Type B pancreatic cell (in vitro differentiated cells): Measurements from ENCODE around the gene PALB2. TPM values are rescaled to one million over a fixed set of nuclear protein-coding genes. Genes with fewer than 3 reads are reported as not detected.

Source experiments
- DNase-seq: peaks from one replicate; pipeline ENCODE4 v3.0.0; 2021; ENCODE audit warnings: mixed read lengths; ENCODE audit not compliant: unreplicated experiment; ENCODE audit errors: extremely low spot score
- H3K27ac Mint-ChIP-seq: 2 replicates; pipeline ENCODE4 v1.8.0; 2021; ENCODE audit warnings: mild to moderate bottlenecking, mixed read lengths
- H3K27me3 Mint-ChIP-seq: 2 replicates; pipeline ENCODE4 v1.8.0; 2021; ENCODE audit warnings: mixed read lengths
- H3K36me3 Mint-ChIP-seq: 2 replicates; pipeline ENCODE4 v1.8.0; 2021; ENCODE audit warnings: mixed read lengths
- H3K4me1 Mint-ChIP-seq: one replicate; pipeline ENCODE4 v1.8.0; 2021; ENCODE audit warnings: mixed read lengths; ENCODE audit not compliant: unreplicated experiment
- H3K4me3 Mint-ChIP-seq: 2 replicates; pipeline ENCODE4 v1.8.0; 2021; ENCODE audit warnings: mild to moderate bottlenecking, mixed read lengths
- H3K9me3 Mint-ChIP-seq: 2 replicates; pipeline ENCODE4 v1.8.0; 2021; ENCODE audit warnings: mixed read lengths
- total RNA-seq: library from RNA; stranded (reverse); gene quantifications from 2 replicates; pipeline ENCODE4 v1.2.1, GENCODE V29; 2021; ENCODE audit warnings: low replicate concordance
- TF ChIP-seq, protein P1 (sequence below): fragments of 200-600 bp; sonication (generic); conservative IDR thresholded peaks from 2 replicates; pipeline ENCODE4 v1.5.0; 2021; ENCODE audit warnings: antibody characterized with exemption, mild to moderate bottlenecking

PALB2 gene
- total RNA-seq, 1 donor from 2014 or later = 19.3 TPM

DNA sequence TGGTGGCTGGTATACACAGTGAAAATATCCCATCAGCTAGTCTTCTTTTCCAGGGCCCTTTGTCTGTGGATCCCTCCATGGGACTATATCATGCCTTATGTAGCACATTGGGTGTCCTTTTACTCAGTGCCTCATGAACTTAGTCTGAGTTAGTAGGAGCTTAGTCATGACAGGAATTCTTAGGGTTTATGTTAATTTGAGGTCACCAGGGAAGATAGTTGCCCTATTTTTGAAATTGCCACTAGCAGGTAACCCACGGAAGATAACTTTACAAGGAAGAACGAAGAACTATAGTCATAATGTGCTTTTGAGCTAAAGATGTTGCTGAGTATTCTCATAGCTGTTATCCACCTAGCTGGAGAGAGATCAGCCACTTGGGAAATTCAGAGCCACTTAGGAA, 22.8 kb upstream of the PALB2 start:
- Mint-ChIP-seq H3K36me3 (peaks cover 8% of the 10 kb centered on the region), H3K27ac (no peak overlapping the region), H3K4me3 (no peak overlapping the region), H3K27me3 (no peaks in the 10 kb centered on the region), H3K9me3 (no peaks in the 10 kb centered on the region), H3K4me1 (no peaks in the 10 kb centered on the region)
- DNase-seq = no peak
- TF ChIP-seq, protein P1, sequence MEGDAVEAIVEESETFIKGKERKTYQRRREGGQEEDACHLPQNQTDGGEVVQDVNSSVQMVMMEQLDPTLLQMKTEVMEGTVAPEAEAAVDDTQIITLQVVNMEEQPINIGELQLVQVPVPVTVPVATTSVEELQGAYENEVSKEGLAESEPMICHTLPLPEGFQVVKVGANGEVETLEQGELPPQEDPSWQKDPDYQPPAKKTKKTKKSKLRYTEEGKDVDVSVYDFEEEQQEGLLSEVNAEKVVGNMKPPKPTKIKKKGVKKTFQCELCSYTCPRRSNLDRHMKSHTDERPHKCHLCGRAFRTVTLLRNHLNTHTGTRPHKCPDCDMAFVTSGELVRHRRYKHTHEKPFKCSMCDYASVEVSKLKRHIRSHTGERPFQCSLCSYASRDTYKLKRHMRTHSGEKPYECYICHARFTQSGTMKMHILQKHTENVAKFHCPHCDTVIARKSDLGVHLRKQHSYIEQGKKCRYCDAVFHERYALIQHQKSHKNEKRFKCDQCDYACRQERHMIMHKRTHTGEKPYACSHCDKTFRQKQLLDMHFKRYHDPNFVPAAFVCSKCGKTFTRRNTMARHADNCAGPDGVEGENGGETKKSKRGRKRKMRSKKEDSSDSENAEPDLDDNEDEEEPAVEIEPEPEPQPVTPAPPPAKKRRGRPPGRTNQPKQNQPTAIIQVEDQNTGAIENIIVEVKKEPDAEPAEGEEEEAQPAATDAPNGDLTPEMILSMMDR = no peak

DNA sequence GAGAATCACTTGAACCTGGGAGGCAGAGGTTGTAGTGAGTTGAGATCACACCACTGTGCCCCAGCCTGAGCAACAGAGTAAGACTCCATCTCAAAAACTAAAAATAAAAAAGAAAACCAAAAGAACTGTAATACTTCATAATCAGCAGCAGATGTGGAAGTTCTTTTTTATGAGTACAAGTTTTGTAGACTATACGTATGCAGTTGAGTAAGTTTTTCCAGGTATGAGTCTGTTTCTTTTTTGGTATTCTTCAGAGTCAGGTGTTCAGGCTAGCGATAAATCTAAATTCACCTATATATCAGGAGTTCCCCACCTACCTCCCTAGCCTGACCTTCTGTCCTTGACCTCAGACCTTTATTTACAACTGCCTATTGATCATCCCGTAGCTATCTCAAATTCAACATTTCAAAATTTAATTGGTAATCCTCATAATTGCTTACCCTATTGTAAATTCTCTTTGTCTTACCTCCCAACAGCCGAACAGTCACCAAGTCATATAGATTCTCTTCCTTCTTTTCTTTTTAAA, 10.9 kb upstream of the PALB2 start:
- peaks cover 28% of the 10 kb centered on the region for H3K36me3 Mint-ChIP-seq
- no peak overlapping the region for H3K27ac Mint-ChIP-seq
- DNase-seq = no peak
- no peaks in the 10 kb centered on the region for H3K27me3 Mint-ChIP-seq
- no peak overlapping the region for H3K4me3 Mint-ChIP-seq
- TF ChIP-seq, protein P1 = no peak
- no peaks in the 10 kb centered on the region for H3K9me3 Mint-ChIP-seq
- no peaks in the 10 kb centered on the region for H3K4me1 Mint-ChIP-seq

DNA sequence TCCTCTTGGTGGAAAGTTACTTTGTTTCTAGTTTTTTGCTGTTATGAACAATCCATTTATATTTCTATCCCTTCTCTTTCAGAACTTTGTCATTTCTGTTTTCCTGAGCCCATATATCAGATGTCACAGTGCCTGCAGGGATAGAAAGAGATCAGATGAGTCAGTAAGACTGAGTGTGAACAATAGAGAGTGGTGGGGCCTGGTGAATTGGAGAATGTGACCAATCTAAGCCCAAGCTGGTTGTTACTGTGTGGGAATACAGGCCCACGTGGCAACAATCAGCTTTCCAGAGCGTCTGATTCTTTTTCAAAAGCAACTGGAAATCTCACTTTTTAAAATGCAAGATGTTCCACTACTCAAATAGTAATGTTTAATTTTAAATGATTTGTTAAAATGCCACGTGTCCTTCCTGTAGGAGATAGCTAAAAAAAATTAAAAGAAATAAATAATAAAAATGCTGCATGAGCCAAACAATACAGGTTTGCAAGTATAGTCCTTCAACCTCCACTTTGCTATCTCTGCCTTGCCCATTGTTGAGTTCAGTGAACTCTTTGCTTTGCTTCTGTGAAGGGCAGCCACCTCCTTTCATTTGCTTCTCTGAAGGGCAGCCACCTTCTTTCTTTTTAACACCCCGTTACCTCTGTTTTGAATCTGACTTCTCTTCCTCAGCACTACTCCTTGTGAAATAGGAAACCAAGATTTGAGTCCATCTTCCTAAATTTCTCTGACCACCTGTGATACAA, 9.7 kb upstream of the PALB2 start:
- DNase-seq = no peak
- H3K27ac Mint-ChIP-seq = peak overlapping the region; percentile 22
- no peaks in the 10 kb centered on the region for H3K27me3 Mint-ChIP-seq

DNA sequence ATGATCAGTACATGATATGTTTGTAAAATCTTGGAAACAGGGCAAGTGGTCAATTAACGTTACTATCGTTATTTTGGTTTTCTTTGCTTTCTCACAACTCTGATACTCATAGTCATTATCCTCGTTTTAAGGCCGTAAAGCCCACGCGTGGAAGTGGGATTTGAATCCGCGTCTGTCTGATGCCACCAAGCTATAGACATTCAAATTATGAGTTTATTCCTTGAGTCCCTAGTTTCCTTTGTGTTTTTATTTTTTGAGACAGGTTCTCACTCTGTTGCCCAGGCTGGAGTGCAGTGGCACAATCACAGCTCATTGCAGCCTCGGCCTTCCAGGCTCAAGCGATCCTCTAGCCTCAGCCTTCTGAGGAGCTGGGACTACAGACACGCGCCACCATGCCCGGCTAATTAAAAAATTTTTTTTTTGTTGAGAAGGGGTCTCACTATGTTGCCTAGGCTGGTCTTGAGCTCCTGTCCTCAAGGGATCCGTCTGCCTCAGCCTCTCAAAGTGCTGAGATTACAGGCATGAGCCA, 1.2 kb upstream of the PALB2 start:
- peak overlapping the region; percentile 99 for H3K4me3 Mint-ChIP-seq
- TF ChIP-seq, protein P1 = no peak
- H3K9me3 Mint-ChIP-seq = no peaks in the 10 kb centered on the region
- DNase-seq = no peak
- peaks cover 10% of the 10 kb centered on the region for H3K4me1 Mint-ChIP-seq
- H3K27me3 Mint-ChIP-seq = no peaks in the 10 kb centered on the region
- H3K36me3 Mint-ChIP-seq = peaks cover 18% of the 10 kb centered on the region
- peak overlapping the region; percentile 95 for H3K27ac Mint-ChIP-seq

More for the DNA sequence above, 9.7 kb upstream of the PALB2 start:
- peaks cover 38% of the 10 kb centered on the region for H3K36me3 Mint-ChIP-seq
- no peaks in the 10 kb centered on the region for H3K4me1 Mint-ChIP-seq
- TF ChIP-seq, protein P1 = no peak
- no peaks in the 10 kb centered on the region for H3K9me3 Mint-ChIP-seq
- no peak overlapping the region for H3K4me3 Mint-ChIP-seq

DNA sequence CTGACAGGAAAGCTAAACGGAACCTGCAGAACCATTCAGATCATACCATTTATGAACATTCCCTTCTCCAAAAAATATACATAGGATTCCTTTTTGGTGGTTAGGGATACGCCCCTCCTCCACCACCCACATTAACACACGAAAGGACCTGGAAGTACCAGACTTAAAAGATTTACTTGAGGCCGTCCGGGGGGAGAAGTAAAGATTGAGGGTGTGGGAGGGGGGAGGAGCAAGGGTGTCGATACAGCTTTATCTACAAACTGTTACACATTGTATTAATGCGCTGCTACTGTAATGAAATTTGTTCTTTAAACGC, 537 bp downstream of the PALB2 start:
- no peaks in the 10 kb centered on the region for H3K9me3 Mint-ChIP-seq
- peak overlapping the region; percentile 95 for H3K27ac Mint-ChIP-seq
- H3K4me3 Mint-ChIP-seq = peak overlapping the region; percentile 99
- peaks cover 9% of the 10 kb centered on the region for H3K36me3 Mint-ChIP-seq
- H3K4me1 Mint-ChIP-seq = peaks cover 10% of the 10 kb centered on the region
- TF ChIP-seq, protein P1 = no peak
- DNase-seq = no peak
- no peaks in the 10 kb centered on the region for H3K27me3 Mint-ChIP-seq
